Measurements from ENCODE around the gene ADAMTS7. TPM values are rescaled to one million over a fixed set of nuclear protein-coding genes. Genes with fewer than 3 reads are reported as not detected.
A peak's percentile ranks its signal among the peaks of the same experiment; 100 is the strongest.
"Not testable (repeated sequence)": the region's sequence is repeated elsewhere in the genome, so short reads cannot be mapped to it uniquely, and the experiment has no call there.

ADAMTS7 gene
- polyA plus RNA-seq, 3 donors from 2014 or later = not detected

- peaks cover 3 to 17% (median 6%) of the 10 kb centered on the region in 3 donors for H3K27me3 Mint-ChIP-seq (ENCODE audit: low read depth in 3 of 3)
- H3K9me3 Mint-ChIP-seq = peaks cover 0 to 3% (median 0%) of the 10 kb centered on the region in 6 donors
- H3K4me1 Mint-ChIP-seq = peaks cover 18 to 22% of the 10 kb centered on the region in 2 donors
- H3K36me3 Mint-ChIP-seq = no peaks in the 10 kb centered on the region
- H3K27ac Mint-ChIP-seq = peak overlapping the region in 1 of 6 donors; percentile 50
- peak overlapping the region; percentile 46 to 59 (median 57) for H3K4me3 Mint-ChIP-seq
- DNase-seq = no peak
These were observed 1.3 kb downstream of the ADAMTS7 start for GRCh38 chr15:78810003-78810361.

DNA sequence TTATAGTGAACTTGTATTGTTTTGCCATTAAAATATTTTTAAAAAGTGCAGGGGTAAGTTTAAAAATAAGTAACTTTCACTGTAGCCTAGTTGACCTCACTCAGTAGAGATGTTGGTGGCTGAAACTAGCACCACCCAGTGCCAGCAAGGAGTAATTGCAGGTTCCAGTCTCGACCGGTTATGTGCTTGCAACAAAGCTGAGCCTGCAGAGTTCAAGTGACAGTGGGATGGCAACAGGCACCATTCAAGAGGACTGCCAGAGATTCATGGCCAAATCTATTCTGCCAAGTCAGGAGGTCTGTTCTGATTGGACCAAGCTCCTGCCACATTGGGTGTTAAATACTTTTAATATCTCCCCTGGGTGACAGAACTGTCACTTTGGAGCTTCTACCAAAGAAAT lies 2.7 kb downstream of the ADAMTS7 start:
- no peak for DNase-seq
- peaks cover 16 to 22% of the 10 kb centered on the region in 2 donors for H3K4me1 Mint-ChIP-seq
- peak overlapping the region in 2 of 5 donors; percentile 11 to 34 for H3K4me3 Mint-ChIP-seq
- H3K36me3 Mint-ChIP-seq = no peaks in the 10 kb centered on the region
- peaks cover 3 to 12% (median 4%) of the 10 kb centered on the region in 3 donors for H3K27me3 Mint-ChIP-seq (ENCODE audit: low read depth in 3 of 3)
- peaks cover 0 to 3% (median 0%) of the 10 kb centered on the region in 6 donors for H3K9me3 Mint-ChIP-seq
- no peak overlapping the region for H3K27ac Mint-ChIP-seq

GRCh38 chr15:78807359-78807758 lies 3.9 kb downstream of the ADAMTS7 start:
- Mint-ChIP-seq H3K36me3 (no peaks in the 10 kb centered on the region), H3K27ac (no peak overlapping the region), H3K9me3 (peaks cover 0 to 3% (median 0%) of the 10 kb centered on the region in 6 donors), H3K4me3 (no peak overlapping the region), H3K27me3 (ENCODE audit: low read depth in 3 of 3) (peaks cover 0 to 8% (median 4%) of the 10 kb centered on the region in 3 donors), H3K4me1 (peaks cover 10 to 16% of the 10 kb centered on the region in 2 donors)
- no peak for DNase-seq

DNA sequence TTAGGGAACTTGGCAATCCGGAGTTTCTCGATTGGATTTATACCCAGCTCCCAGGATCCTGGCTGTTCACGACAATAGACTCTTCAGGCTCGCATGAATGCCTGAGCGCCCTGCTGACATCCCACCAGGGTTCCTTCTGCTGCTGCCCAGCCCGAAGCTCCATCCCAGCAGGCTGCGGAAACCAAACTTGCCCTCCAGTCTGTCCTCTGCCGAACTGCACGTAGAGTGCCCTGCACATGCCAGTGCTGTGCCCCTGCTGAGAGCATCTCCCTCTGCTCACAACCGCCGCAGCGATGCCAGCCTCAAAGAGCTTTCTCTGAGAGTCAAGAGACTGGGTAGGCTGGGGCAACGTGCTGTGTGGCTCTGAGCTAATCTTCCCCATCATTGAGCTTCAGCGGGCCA lies 6.9 kb downstream of the ADAMTS7 start:
- no peak for DNase-seq
- no peak overlapping the region for H3K27ac Mint-ChIP-seq

DNA sequence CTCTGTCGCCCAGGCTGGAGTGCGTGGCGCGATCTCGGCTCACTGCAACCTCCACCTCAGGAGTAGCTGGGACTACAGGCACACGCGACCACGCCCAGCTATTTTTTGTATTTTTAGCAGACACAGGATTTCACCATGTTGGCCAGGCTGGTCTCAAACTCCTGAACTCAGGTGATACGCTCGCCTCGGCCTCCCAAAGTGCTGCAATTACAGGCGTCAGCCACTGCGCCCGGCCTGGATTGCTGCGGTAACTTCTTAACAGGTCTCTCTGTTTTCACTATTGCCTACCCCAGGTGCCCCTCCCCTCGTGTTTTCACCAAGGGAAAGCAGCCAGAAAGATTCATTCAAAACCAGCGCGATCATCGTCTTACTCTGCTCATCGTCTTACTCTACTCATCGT lies 10.5 kb downstream of the ADAMTS7 start:
- Mint-ChIP-seq H3K36me3 (no peaks in the 10 kb centered on the region), H3K4me1 (no peaks in the 10 kb centered on the region), H3K27me3 (ENCODE audit: low read depth in 3 of 3) (peaks cover 0 to 3% (median 2%) of the 10 kb centered on the region in 3 donors), H3K27ac (no peak overlapping the region), H3K9me3 (no peaks in the 10 kb centered on the region), H3K4me3 (no peak overlapping the region)
- no peak for DNase-seq

More for the DNA sequence above, 6.9 kb downstream of the ADAMTS7 start:
- peaks cover 0 to 8% (median 3%) of the 10 kb centered on the region in 3 donors for H3K27me3 Mint-ChIP-seq (ENCODE audit: low read depth in 3 of 3)
- H3K4me3 Mint-ChIP-seq = no peak overlapping the region
- peaks cover 0 to 3% of the 10 kb centered on the region in 2 donors for H3K4me1 Mint-ChIP-seq
- H3K36me3 Mint-ChIP-seq = no peaks in the 10 kb centered on the region
- H3K9me3 Mint-ChIP-seq = peaks cover 0 to 3% (median 0%) of the 10 kb centered on the region in 6 donors

DNA sequence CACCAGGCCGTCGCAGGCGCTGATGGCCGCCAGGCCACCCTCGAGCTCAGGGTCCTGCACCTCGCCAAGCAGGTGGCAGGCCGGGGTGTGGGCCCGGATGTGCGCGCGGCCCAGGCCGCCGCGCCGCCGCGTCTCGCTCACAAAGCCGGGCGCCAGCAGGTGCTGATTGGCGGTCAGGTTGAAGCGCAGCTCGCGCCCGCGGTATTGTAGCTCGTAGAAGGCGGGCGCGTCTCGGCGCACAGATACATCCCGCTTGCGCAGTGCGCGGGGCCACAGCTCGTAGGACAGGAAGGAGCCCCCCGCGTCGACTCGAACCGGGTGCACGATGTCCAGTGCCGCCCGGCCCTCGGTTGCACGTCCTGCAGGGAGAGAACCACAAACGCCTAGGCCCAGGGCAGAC lies 11.1 kb downstream of the ADAMTS7 start:
- H3K36me3 Mint-ChIP-seq = no peaks in the 10 kb centered on the region
- no peak overlapping the region for H3K4me3 Mint-ChIP-seq
- no peak for DNase-seq

GRCh38 chr15:78799102-78799501 lies 12.2 kb downstream of the ADAMTS7 start:
- H3K4me1 Mint-ChIP-seq; H3K36me3 Mint-ChIP-seq; H3K9me3 Mint-ChIP-seq; H3K27me3 Mint-ChIP-seq (ENCODE audit: low read depth in 3 of 3); H3K27ac Mint-ChIP-seq; DNase-seq; H3K4me3 Mint-ChIP-seq: not testable (repeated sequence)

More for the DNA sequence above, 11.1 kb downstream of the ADAMTS7 start:
- H3K4me1 Mint-ChIP-seq = no peaks in the 10 kb centered on the region
- no peaks in the 10 kb centered on the region for H3K9me3 Mint-ChIP-seq
- H3K27me3 Mint-ChIP-seq (ENCODE audit: low read depth in 3 of 3) = peaks cover 0 to 3% (median 2%) of the 10 kb centered on the region in 3 donors
- H3K27ac Mint-ChIP-seq = no peak overlapping the region

- not testable (repeated sequence) for H3K4me3 Mint-ChIP-seq; H3K36me3 Mint-ChIP-seq; H3K9me3 Mint-ChIP-seq; DNase-seq; H3K27me3 Mint-ChIP-seq (ENCODE audit: low read depth in 3 of 3); H3K4me1 Mint-ChIP-seq; H3K27ac Mint-ChIP-seq
These were observed 12.9 kb downstream of the ADAMTS7 start for GRCh38 chr15:78798355-78798754.

GRCh38 chr15:78797951-78798350 lies 13.3 kb downstream of the ADAMTS7 start:
- Mint-ChIP-seq H3K4me3 (no peak overlapping the region), H3K27me3 (ENCODE audit: low read depth in 3 of 3) (peaks cover 0 to 3% (median 2%) of the 10 kb centered on the region in 3 donors), H3K4me1 (no peaks in the 10 kb centered on the region), H3K36me3 (no peaks in the 10 kb centered on the region), H3K27ac (no peak overlapping the region), H3K9me3 (no peaks in the 10 kb centered on the region)
- no peak for DNase-seq

DNA sequence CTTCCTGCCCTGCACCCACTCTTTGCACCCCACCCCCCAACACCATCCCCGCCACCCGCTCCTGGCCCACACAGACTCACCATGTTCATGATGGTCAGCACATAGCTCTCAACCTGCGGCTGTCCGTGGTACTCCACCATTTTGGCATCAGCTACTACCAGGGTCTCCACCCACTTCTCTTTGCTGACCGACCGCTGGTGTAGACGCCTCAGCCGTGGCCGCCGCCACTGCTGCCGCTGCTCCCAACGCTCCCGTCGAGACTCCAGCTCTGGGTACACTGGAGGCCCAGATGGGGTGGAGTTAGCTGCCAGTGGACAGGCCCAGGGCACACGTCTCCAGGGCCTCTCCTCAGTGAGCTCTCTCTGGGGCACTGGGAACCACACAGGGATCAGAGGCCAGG lies 14.8 kb downstream of the ADAMTS7 start:
- H3K4me3 Mint-ChIP-seq = no peak overlapping the region
- H3K27me3 Mint-ChIP-seq (ENCODE audit: low read depth in 3 of 3) = peaks cover 0 to 3% (median 2%) of the 10 kb centered on the region in 3 donors
- H3K27ac Mint-ChIP-seq = no peak overlapping the region
- no peaks in the 10 kb centered on the region for H3K9me3 Mint-ChIP-seq
- no peak for DNase-seq
- H3K36me3 Mint-ChIP-seq = no peaks in the 10 kb centered on the region
- H3K4me1 Mint-ChIP-seq = no peaks in the 10 kb centered on the region

DNA sequence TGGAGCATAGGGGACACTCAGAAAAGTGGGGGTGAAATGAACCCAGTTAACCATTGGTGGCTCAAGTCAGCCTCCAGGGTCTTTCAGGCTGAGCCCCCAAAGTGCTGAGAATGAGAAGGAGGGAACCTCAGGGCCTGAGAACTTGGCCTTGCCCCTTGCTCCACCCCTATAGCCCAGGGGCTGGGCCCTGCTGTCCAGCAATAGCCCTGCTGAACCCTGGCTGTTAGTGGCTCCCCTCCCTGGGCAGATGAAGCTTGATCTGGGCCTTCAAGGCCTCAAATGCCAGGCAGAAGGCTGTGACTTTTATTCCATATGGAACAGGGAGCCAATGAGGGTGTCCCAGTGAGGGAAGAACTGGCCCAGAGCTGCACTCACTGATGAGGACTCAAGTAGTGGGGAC lies 16.2 kb downstream of the ADAMTS7 start:
- H3K36me3 Mint-ChIP-seq = no peaks in the 10 kb centered on the region
- H3K27ac Mint-ChIP-seq = no peak overlapping the region
- DNase-seq = no peak
- no peaks in the 10 kb centered on the region for H3K27me3 Mint-ChIP-seq (ENCODE audit: low read depth in 3 of 3)
- H3K9me3 Mint-ChIP-seq = no peaks in the 10 kb centered on the region
- H3K4me1 Mint-ChIP-seq = no peaks in the 10 kb centered on the region
- no peak overlapping the region for H3K4me3 Mint-ChIP-seq

GRCh38 chr15:78794446-78794845 lies 16.8 kb downstream of the ADAMTS7 start:
- H3K4me1 Mint-ChIP-seq; DNase-seq; H3K27me3 Mint-ChIP-seq (ENCODE audit: low read depth in 3 of 3); H3K36me3 Mint-ChIP-seq; H3K4me3 Mint-ChIP-seq; H3K27ac Mint-ChIP-seq; H3K9me3 Mint-ChIP-seq: not testable (repeated sequence)

GRCh38 chr15:78791357-78791756 lies 19.9 kb downstream of the ADAMTS7 start:
- Mint-ChIP-seq H3K4me3 (no peak overlapping the region), H3K36me3 (no peaks in the 10 kb centered on the region), H3K9me3 (no peaks in the 10 kb centered on the region), H3K27ac (no peak overlapping the region), H3K27me3 (ENCODE audit: low read depth in 3 of 3) (peaks cover 0 to 1% (median 0%) of the 10 kb centered on the region in 3 donors), H3K4me1 (no peaks in the 10 kb centered on the region)
- DNase-seq = no peak

- Mint-ChIP-seq H3K4me1 (no peaks in the 10 kb centered on the region), H3K27ac (no peak overlapping the region), H3K9me3 (no peaks in the 10 kb centered on the region), H3K4me3 (no peak overlapping the region), H3K27me3 (ENCODE audit: low read depth in 3 of 3) (peaks cover 0 to 1% (median 0%) of the 10 kb centered on the region in 3 donors), H3K36me3 (no peaks in the 10 kb centered on the region)
- no peak for DNase-seq
These were observed 21.2 kb downstream of the ADAMTS7 start for GRCh38 chr15:78790027-78790426.

DNA sequence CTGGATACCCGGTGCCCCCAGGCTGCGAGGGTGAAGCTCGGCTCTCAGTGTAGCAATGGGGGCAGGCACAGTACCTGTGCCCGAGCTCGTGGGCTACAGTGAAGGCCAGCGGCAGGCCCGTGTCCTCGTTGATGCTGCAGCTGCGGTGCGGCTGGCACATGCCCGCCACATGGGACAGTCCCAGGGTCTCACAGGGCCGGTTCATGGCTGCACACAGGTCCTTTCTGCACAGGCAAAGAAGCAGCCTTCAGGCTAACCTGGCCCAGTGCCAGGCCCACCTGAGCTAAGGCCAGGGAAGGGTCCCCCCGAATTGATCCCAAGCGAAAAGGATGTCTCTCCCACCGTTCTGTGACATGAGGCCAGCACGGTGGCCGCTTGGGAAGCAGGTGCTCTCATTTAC lies 21.6 kb downstream of the ADAMTS7 start:
- no peak overlapping the region for H3K27ac Mint-ChIP-seq
- no peaks in the 10 kb centered on the region for H3K36me3 Mint-ChIP-seq
- no peaks in the 10 kb centered on the region for H3K4me1 Mint-ChIP-seq
- H3K9me3 Mint-ChIP-seq = no peaks in the 10 kb centered on the region
- H3K27me3 Mint-ChIP-seq (ENCODE audit: low read depth in 3 of 3) = peaks cover 0 to 3% (median 1%) of the 10 kb centered on the region in 3 donors
- H3K4me3 Mint-ChIP-seq = no peak overlapping the region
- DNase-seq = no peak

Data from immature natural killer cell (primary cell).